ENCODE results near the gene PKIG. TPM values are rescaled to one million over a fixed set of nuclear protein-coding genes. Genes with fewer than 3 reads are reported as not detected.

PKIG gene
- total RNA-seq, 1 donor from 2014 or later = 29.3 TPM

DNA sequence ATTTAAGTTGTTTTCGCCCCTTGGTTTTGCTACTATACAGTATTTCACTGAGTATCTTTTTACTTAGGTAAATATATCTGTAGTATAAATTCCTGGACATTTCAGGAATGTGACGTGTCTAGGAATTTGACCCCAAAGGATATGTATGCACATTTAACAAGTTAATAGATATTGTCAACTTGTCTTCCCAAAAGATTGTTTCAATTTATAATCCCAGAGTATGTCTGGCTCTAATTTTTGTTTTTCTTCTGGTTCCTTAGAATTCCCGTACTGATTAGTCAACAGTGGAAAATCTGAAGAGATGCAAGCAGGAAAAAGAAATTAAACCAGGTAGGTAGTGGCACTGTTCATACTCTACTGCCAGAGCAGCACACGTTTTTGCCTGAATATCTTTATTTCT, 7.2 kb downstream of the PKIG start:
- no peaks in the 10 kb centered on the region for H3K27me3 Mint-ChIP-seq (ENCODE audit: low read depth)
- H3K4me3 Mint-ChIP-seq (ENCODE audit: unreplicated experiment) = no peak overlapping the region
- H3K4me1 Mint-ChIP-seq (ENCODE audit: low read depth) = peaks cover 68% of the 10 kb centered on the region
- TF ChIP-seq, protein P1, sequence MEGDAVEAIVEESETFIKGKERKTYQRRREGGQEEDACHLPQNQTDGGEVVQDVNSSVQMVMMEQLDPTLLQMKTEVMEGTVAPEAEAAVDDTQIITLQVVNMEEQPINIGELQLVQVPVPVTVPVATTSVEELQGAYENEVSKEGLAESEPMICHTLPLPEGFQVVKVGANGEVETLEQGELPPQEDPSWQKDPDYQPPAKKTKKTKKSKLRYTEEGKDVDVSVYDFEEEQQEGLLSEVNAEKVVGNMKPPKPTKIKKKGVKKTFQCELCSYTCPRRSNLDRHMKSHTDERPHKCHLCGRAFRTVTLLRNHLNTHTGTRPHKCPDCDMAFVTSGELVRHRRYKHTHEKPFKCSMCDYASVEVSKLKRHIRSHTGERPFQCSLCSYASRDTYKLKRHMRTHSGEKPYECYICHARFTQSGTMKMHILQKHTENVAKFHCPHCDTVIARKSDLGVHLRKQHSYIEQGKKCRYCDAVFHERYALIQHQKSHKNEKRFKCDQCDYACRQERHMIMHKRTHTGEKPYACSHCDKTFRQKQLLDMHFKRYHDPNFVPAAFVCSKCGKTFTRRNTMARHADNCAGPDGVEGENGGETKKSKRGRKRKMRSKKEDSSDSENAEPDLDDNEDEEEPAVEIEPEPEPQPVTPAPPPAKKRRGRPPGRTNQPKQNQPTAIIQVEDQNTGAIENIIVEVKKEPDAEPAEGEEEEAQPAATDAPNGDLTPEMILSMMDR (IDR thresholded peaks at IDR 0.05) = no peak
- H3K36me3 Mint-ChIP-seq (ENCODE audit: low read depth) = peaks cover 6% of the 10 kb centered on the region
- peak overlapping the region; percentile 78 for H3K27ac Mint-ChIP-seq (ENCODE audit: unreplicated experiment)
- DNase-seq (ENCODE audit: low spot score) = no peak
- H3K9me3 Mint-ChIP-seq (ENCODE audit: low read depth) = no peaks in the 10 kb centered on the region

DNA sequence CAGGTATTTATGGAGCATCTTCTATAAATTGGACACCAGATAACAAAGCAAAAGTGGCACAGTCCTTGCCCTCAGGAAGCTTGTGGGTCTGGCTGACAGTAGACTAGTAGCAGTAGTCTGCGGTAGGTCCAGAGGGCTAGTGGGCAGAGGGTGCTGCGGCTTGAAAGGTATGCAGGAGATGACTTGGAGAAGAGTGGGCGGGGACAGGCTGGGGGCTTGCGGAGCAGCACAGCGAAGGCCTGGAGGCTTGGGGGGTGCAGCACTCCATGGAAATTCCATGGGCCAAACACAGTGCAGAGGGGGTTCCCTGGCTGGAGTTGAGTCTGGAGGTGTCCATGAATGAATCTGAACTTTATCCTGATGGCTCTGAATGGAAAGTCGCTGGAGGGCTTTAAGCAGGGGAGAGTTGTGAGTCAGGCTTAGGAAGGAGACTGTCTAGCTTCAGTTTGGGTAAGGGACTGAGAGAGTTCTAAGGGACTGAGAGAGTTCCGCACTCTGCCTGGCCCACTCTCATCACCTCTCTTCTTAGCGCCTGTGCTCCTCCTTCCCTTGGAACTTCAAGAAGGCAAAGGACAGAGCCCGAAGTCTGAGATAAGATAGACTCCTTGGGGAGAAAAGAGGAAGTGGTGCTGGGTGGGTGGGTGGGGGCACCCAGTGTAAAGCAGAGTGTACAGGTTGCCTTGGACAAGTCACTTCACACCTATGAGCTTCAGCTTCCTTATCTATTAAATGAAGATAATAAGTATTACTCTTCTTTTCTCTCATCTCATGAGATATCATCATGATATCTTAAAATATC, 8.8 kb downstream of the PKIG start:
- no peak overlapping the region for H3K4me3 Mint-ChIP-seq (ENCODE audit: unreplicated experiment)
- peaks cover 6% of the 10 kb centered on the region for H3K36me3 Mint-ChIP-seq (ENCODE audit: low read depth)
- H3K27me3 Mint-ChIP-seq (ENCODE audit: low read depth) = no peaks in the 10 kb centered on the region
- DNase-seq (ENCODE audit: low spot score) = no peak
- H3K9me3 Mint-ChIP-seq (ENCODE audit: low read depth) = no peaks in the 10 kb centered on the region
- no peak overlapping the region for H3K27ac Mint-ChIP-seq (ENCODE audit: unreplicated experiment)
- TF ChIP-seq, protein P1 (IDR thresholded peaks at IDR 0.05) = no peak
- peaks cover 62% of the 10 kb centered on the region for H3K4me1 Mint-ChIP-seq (ENCODE audit: low read depth)

DNA sequence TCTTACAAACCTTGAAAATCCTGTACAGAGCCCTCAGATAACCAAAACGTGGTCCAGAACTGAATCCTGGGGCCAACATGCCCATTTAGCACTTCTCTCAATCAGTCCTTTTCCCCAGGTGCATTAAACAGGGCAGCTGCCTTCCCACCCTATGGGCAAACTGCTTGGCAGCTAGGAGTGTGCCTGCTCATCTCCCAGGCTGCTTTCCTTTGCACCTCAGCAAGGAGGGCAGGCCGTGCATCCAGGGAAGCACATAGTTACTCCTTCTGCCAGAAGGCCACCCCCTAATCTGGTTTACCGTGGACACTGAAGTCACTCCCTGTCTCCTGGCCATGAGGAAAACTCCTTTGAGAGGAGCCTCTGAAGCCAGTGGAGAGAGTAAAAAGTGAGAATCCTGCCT, 10.0 kb downstream of the PKIG start:
- TF ChIP-seq, protein P1 (IDR thresholded peaks at IDR 0.05) = no peak
- Mint-ChIP-seq H3K36me3 (ENCODE audit: low read depth) (peaks cover 6% of the 10 kb centered on the region), H3K27me3 (ENCODE audit: low read depth) (no peaks in the 10 kb centered on the region), H3K4me1 (ENCODE audit: low read depth) (peaks cover 51% of the 10 kb centered on the region), H3K9me3 (ENCODE audit: low read depth) (no peaks in the 10 kb centered on the region), H3K4me3 (ENCODE audit: unreplicated experiment) (no peak overlapping the region), H3K27ac (ENCODE audit: unreplicated experiment) (no peak overlapping the region)
- no peak for DNase-seq (ENCODE audit: low spot score)

DNA sequence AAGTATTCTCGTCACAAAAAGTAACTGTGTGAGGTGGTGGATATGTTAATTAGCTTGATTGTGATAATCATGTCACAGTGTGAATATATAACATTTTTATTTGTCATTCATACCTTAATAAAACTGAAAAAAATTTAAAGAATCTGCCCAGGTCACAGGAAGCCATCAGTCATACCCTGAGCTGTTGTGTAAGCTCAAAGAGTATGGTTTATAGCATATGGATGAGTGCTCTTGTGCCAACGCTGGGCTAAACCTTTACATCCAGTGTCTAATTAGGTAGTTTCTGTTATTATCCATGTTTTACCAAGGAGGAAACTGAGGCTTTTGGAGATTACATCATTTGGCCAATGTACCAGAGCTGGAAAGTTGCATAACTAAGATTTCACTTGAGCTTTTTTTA, 11.4 kb downstream of the PKIG start:
- Mint-ChIP-seq H3K27ac (ENCODE audit: unreplicated experiment) (no peak overlapping the region), H3K36me3 (ENCODE audit: low read depth) (peaks cover 6% of the 10 kb centered on the region), H3K9me3 (ENCODE audit: low read depth) (no peaks in the 10 kb centered on the region), H3K4me3 (ENCODE audit: unreplicated experiment) (no peak overlapping the region), H3K27me3 (ENCODE audit: low read depth) (no peaks in the 10 kb centered on the region), H3K4me1 (ENCODE audit: low read depth) (peaks cover 48% of the 10 kb centered on the region)
- DNase-seq (ENCODE audit: low spot score) = no peak
- TF ChIP-seq, protein P1 (IDR thresholded peaks at IDR 0.05) = no peak

DNA sequence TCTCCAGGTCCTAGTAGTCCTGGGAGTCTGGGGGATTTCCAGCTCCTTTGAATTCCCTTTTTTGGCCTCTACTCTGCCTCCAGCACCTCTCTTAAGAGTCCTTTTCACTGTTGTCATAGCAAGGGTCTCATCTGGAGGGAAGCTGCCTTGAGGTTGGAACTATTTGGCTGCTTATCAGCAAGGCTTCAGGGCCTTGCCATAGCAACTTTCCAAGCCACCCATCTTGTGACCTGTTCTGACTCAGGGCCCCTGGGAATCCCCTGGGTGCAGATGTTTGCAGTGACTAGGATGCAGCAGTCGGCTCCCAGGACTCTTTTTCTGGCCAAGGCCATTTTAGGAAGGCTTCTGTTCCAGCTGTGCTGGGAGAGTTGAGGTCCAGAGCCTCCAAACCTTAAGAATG, 12.4 kb downstream of the PKIG start:
- no peak for DNase-seq (ENCODE audit: low spot score)
- H3K4me1 Mint-ChIP-seq (ENCODE audit: low read depth) = peaks cover 42% of the 10 kb centered on the region
- TF ChIP-seq, protein P1 (IDR thresholded peaks at IDR 0.05) = no peak
- H3K9me3 Mint-ChIP-seq (ENCODE audit: low read depth) = no peaks in the 10 kb centered on the region
- no peak overlapping the region for H3K4me3 Mint-ChIP-seq (ENCODE audit: unreplicated experiment)
- peaks cover 6% of the 10 kb centered on the region for H3K36me3 Mint-ChIP-seq (ENCODE audit: low read depth)
- H3K27me3 Mint-ChIP-seq (ENCODE audit: low read depth) = no peaks in the 10 kb centered on the region
- H3K27ac Mint-ChIP-seq (ENCODE audit: unreplicated experiment) = peak overlapping the region; percentile 65

Measured in chondrocyte (in vitro differentiated cells).